Fibroblast of villous mesenchyme (primary cell): ENCODE results near the gene DMP1. TPM values are rescaled to one million over a fixed set of nuclear protein-coding genes. Genes with fewer than 3 reads are reported as not detected.

ENCODE experiments used
- DNase-seq: peaks from one replicate; pipeline ENCODE4 v3.0.0-alpha.2; 2010; ENCODE audit warnings: low read depth
- H3K4me3 ChIP-seq: 2 replicates; pipeline ENCODE4 v1.5.1; 2011; ENCODE audit warnings: low read depth, mild to moderate bottlenecking, low read length
- CTCF ChIP-seq: IDR thresholded peaks from 2 replicates; pipeline ENCODE4 v1.5.1; 2012; ENCODE audit warnings: low read depth, mild to moderate bottlenecking, low read length; ENCODE audit not compliant: insufficient read depth
- total RNA-seq: library from RNA; depleted of rRNA; stranded (reverse); fragments of >200 nt; gene quantifications from 2 replicates; pipeline ENCODE4 v1.2.3, GENCODE V29; 2012

DMP1 gene
- total RNA-seq, 1 donor, result not detected

- TF ChIP-seq CTCF, result no peak
- no peak overlapping the region for H3K4me3 ChIP-seq
- no peak for DNase-seq
Observed at GRCh38 chr4:87620491-87620890, 29.6 kb upstream of the DMP1 start.

- no peak for TF ChIP-seq CTCF
- no peak overlapping the region for H3K4me3 ChIP-seq
- DNase-seq, result no peak
Observed at GRCh38 chr4:87622303-87622702, 27.8 kb upstream of the DMP1 start.

GRCh38 chr4:87624698-87625097 lies 25.4 kb upstream of the DMP1 start:
- DNase-seq, result no peak
- TF ChIP-seq CTCF, result no peak
- H3K4me3 ChIP-seq, result no peak overlapping the region

GRCh38 chr4:87631668-87632067 lies 18.4 kb upstream of the DMP1 start:
- no peak for DNase-seq
- no peak for TF ChIP-seq CTCF
- no peak overlapping the region for H3K4me3 ChIP-seq

GRCh38 chr4:87632469-87632868 lies 17.6 kb upstream of the DMP1 start:
- DNase-seq, result no peak
- no peak overlapping the region for H3K4me3 ChIP-seq
- no peak for TF ChIP-seq CTCF

GRCh38 chr4:87633243-87633642 lies 16.8 kb upstream of the DMP1 start:
- H3K4me3 ChIP-seq, result no peak overlapping the region
- TF ChIP-seq CTCF, result no peak
- DNase-seq, result peak; percentile 25

- no peak for DNase-seq
- TF ChIP-seq CTCF, result no peak
- no peak overlapping the region for H3K4me3 ChIP-seq
Observed at GRCh38 chr4:87644286-87644685, 5.8 kb upstream of the DMP1 start.
